HG03066 (cell line): ENCODE results near the gene SLCO3A1.

ENCODE experiments used
- ATAC-seq: cut with Tn5 transposase; IDR thresholded peaks from one replicate; pipeline ENCODE4 v1.9.1; 2021; ENCODE audit warnings: low read depth; ENCODE audit not compliant: unreplicated experiment

The SLCO3A1 gene

DNA sequence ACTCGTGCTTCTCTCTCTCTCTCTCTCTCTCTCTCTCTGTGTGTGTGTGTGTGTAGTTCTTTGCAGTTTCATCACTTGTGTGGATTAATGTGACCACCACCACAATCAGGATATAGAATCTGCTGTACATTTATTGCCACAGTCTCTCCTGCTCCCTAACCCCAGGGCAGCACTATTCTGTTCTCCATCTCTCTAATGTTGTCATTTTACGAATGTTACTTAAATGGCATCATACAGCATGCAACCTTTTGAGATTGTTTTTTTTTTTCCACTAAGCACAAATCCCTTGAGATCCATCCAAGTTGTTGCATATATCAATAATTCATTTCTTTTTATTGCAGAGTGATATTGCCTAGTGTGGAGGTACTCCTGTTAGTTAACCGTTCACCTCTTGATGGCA is 26.9 kb downstream of the SLCO3A1 start:
- ATAC-seq = no peak

DNA sequence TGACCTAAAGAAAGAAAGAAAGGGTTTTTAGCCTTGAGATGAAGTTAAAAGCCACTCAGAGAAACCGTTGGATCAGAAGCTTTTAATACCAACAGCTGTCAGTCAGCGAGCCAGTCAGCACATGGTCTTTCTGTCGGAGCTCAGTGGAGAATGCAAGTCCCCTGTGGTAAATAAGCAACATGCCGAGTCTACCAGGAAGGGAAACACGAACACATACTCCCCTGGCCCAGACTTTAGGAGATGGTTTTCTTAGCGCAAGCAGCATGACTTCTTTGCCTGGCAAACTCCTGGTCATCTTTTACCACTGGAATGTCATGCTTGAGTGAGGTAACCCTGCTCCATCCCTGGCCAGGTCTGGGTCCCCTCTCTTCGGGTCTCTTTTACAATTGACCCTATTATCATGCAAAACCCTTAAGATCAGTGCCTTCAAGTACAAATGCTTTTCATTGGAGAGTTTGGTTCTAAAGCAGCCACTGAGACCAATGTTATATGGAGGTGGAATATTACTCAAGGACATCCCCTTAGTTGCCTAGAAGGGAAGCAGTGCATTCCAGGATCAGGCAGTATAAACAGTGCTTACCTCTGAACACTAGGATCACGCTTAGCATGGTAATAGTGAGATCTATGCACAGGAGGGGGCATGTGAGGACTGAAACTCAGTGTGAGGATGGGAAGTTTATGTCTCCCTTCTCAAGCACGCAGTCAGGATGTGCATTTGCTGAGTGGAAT is 28.2 kb downstream of the SLCO3A1 start:
- ATAC-seq = no peak

DNA sequence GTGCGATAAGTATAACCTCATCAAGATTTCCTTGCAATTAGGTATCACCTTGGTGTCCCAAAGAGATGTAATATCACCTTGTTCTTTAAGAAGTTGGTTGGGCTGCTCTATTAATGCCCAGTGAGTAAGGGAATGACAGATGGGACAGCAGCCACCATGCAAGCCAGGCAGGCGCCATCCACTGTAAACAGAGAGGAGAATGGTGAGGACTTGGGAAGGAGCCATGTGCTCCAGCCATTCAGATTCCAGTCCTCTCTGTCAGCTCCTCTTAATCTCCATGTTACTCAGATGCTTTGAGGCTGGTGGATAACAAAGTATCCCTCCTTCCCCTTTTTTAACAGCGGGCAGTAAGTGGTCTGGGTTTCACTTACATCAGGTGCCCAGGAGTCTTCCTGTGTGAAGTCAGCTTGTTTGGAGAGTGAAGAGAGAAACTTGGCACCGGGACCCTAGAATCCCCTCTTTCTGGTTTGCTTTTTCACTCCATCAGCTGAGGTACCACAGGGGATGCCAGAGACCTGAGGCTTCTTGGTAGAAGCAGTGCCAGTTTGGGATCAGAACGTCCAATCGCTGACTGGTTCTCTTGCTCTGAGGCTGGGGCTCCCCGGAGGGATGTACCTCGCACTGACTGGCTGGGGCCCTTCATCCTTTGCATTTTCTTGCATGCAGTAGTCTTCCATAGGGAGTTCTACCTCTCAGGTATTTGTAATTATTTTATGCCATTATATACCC is 29.5 kb downstream of the SLCO3A1 start:
- ATAC-seq = no peak

DNA sequence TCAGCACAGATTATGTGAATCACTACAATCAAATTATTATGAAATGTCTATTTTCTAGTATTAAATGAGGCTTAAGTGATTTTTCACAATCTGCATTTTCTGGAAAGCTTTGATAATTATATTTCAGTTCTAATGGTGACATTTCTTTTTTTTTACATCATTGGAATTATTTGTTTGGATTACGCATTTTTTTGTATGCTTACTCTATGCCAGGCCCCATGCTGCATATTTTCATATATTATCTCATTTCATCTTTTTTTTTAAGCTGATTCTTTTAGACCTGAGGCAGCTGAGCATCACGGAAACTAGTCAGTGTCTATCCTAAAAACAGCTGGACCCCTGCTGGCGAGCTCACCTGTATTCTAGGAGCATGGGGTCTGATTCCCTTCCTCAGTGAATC is 31.1 kb downstream of the SLCO3A1 start:
- no peak for ATAC-seq

DNA sequence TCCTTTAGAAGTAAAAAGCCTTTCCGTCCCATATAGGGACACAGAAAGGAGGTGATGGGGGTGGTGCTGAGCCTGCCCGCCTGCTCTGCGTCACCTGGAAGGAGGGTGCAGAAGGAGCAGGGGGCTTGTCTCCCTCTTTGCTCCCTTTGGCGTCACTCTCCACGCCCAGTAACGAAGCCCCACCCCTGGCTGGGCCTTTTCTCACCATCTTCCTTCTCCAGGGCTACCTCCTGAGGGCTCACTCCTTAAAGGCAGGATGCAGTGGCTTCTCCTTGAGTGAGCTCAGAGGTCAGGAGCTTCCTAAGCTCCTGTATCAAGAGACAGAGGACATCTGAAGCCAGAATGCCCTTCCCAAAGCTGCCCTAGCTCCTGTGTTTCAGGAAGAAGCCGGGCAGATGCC is 31.5 kb downstream of the SLCO3A1 start:
- no peak for ATAC-seq

DNA sequence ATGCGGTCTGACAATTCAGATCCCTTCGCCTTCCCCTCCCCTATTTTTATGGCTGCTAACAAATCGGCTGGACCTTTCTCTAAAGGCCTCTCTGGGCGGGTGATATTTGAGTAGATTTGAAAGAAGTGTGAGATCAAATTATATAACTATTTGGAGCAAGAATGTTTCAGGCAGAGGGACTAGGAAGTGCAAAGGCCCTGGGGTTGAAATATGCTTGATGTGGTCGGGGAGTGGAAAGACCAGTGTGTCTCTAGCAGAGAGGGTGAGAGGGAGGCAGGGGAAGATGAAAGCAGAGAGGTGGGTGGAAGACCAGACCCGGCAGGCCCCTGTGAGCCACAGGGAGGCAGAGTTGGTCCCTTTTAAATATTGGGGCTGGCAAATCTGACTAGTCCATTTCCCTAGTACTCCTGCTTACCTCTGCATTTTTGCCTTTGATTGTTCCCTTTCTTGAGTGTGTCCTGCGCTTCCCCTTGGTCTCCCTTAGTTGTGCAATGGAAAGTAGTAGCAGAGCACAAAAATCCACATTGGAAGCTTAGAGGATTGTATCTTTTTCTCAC is 32.3 kb downstream of the SLCO3A1 start:
- ATAC-seq = no peak

DNA sequence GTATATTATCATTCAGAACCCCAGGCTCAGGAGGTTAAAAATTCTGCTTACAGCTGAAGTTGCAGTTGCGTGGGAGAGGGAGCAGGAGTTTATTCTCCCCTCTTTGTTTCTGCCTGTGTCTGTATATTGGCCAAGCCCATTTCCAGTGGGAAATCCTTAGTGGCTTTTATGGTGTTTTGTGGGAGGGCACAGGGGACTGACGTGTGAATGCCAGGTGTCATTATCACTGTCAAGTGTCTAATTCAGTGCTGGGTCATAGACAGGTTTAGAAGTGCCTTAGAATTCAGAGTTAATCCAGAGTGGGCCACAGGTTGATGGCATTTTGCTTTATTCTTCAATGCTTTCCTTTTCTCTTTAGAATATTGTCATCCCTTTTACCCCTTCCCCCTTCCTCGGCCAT is 33.4 kb downstream of the SLCO3A1 start:
- ATAC-seq = no peak

DNA sequence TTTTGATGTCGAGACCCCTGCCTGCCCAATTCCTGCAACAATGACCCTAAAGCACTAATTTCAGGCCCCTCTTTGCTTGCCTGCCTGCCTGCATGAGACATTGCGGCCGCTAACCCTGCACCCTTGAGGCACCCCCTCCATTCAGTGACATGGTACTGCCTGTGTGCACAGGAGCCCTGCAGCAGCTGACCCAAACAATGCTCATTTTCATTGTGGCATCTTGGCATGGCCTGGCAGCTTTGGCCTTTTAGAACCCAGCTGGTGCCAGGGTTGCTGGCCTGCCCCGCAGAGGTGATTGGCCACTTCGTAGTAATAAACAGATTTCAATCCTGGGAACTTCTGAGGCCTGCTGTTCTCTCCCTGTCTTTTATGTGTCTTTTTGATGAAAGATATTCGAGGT is 33.8 kb downstream of the SLCO3A1 start:
- no peak for ATAC-seq

DNA sequence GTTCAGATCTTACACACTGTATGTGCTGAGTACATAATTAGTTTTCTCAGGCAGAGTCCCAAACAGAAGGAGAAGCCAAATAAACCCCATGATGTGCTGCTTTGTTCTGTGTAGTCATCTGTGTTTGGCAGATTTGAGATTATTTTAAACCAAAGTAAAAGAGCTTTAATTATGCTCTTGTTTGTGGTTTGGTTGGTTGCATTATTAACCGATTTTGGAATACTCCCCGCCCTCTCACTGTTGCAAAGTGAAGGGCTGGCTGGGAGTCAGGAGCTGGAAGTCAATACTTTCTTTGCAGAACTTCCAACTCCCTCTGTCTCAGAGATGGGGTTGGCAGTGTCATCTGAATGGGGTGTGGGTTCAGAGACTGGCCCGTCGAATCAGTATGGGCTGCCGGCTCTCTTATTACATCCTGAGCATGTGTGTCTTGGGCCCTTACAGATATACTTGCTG is 34.4 kb downstream of the SLCO3A1 start:
- no peak for ATAC-seq

DNA sequence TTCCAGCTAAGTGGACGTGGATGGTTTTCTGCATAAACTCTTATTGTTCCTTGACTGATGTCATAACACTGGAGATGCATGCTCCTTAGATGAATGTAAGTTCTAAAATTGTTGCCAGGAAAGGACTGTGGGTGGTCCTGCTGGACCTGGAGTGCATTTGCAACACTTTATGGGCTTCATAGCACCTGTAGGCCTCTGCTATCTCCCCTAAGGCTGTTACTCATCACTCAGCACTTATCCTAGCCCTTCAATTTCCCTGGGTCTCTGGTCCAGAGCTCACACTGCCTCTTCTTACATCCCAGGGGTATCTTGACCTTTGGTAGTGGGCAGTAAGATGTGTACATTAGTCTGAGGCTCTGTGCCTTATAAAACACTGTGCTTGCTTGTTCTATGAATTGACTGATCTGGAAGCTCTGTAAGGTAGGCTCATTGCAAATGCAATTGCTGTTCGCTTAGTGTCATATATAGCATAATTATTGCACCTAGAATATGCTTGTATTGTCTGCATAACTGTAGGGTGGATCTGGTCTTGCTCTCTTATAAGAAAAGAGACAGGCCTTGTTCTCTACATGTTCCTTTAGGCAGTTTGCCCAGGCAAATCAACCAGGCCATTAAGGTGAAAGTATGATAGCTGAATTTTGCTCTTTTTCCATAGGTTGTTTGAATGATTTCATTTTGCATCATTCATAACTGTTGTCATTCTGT is 35.8 kb downstream of the SLCO3A1 start:
- no peak for ATAC-seq

DNA sequence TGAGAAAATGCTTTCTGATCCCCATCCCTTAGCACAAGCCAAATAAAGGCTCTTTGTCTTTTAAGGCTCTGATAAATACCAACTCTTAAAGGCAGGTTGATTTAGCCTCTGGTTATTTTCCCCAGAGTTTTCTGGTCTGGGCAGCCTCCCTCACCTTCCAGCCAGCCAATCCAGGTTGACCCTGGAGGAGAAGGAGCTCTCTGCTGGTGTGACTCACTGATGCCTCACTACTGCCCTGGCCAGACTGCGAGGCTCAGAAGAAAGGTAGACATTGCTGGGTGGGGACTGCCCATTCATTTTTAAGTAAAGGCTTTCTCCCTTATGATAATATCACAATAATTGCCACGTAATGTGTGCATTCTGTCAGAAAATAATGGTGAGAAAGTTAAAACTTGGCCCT is 37.1 kb downstream of the SLCO3A1 start:
- no peak for ATAC-seq

DNA sequence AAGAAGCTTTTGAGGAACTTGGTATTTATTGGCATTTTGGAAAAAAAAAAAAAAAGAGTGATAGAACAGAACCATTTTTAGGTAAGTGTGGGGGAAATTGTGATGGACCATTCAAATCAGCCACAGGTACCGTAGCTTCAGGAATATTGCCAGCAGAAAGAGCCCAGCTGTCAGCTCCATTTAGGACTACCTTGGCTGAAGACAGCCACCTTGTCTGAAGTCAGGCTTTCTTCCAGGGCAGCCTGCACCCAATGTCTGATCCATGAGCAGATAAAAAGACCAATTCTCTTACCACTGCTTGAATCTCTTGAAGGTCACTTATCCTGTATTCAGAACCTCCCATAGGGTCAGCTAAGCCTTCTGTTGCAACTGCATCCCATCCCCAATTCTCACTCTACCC is 37.6 kb downstream of the SLCO3A1 start:
- no peak for ATAC-seq

DNA sequence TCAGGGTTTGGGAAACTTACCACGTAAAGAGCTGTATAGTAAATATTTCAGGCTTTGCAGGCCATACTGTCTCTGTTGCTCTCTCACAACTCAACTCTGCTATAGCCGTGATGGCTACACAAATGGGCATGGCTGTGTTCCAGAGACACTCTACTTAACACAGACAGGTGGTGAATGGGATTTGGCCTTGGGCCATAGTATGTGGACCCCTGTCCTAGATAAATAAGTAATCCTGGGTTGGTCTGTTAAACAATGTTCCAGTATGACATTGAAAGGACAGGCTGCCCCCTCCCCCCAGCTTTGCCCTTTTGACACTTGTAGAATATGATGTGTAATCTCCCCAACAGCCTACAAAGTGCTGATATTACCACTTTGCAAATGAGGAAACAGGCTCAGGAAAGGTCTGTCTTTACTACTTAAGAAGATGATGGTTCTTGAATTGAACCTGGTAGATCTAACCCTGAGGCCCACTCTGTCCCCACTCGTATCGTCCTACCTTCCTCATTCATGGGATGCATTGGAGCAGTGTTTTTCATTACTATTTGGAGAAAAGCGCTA is 38.4 kb downstream of the SLCO3A1 start:
- ATAC-seq = no peak

DNA sequence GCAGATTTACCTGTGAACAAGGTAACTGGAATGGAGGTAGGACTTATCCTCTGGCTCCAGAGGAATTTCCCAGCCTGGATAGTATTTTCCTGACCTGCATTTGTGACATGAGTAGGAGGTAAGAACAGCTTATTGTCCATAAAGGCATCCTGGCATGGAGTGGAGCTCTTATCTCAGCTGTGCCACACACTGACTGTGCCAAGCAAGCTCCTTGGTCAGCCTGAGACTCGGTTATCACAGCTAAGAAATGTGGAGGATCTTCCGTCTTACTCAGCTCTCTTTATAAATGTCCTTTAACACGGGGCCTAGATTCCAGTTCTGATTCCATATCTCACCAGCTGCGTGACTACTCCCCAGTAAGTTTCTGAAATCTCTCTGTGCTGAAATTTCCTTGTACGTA is 38.9 kb downstream of the SLCO3A1 start:
- ATAC-seq = no peak

DNA sequence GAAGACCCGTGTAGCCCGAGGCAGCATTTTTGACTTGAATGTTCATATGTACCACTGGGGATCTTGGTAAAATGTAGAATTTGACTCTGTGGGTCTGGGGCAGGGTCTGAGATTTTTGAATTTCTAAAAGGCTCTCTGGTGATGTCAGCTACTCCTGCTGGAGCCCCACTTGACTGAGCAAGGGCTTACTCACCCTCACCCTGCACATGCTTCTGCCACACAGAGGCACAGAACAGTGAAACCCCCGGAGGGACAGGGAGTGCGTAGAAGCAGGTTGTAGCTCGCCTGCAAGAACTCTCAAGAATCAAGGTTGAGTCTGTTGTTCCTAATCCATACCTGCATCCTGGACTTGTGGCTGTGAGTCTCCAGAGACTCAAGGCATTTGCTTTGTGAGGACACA is 41.1 kb downstream of the SLCO3A1 start:
- ATAC-seq = no peak

DNA sequence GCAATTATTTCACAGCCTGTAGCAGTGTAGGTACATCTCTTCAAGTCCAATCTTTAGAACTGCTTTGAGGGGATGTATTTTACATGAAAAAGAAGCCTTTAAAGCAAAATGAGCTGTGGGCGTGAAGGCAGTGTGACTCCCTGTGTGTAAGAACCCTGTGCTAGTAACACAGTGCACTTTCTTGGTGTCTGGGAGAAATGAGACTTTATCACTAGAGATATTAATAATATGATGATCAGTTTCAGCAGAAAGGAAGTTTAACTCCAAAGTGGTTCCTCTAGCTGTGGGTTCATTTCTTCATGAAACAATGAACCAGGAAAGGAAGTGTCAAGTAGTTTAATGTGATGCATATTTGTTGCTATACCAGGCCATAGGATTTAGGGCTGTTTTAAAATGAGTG is 41.5 kb downstream of the SLCO3A1 start:
- no peak for ATAC-seq

DNA sequence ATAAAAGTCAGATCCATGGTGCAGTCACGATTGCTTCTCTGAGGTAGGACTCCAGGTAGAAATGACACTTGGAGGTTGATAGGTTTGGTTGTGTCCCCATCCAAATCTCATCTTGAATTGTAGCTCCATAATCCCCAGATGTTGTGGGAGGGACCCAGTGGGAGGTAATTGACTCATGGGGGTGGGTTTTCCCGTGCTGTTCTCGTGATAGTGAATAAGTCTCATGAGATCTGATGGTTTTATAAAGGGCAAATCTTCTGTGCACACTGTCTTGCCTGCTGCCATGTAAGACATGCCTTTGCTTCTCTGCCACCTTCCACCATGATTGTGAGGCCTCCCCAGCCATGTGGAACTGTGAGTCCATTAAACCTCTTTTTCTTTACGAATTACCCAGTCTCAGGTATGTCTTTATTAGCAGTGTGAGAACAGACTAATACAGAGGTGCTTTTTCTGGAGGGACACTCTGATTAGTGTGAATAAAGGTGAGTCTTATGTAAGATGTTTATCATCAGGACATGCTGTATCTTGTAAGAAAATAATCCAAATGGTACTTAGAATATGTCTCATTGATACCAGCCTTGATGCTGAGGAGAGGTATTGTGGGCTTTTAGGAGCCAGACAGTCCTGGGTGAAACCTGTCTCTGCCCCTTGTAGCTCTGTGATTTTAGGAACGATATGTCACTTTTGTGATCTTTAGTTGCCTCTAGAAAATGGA is 43.0 kb downstream of the SLCO3A1 start:
- ATAC-seq = no peak

DNA sequence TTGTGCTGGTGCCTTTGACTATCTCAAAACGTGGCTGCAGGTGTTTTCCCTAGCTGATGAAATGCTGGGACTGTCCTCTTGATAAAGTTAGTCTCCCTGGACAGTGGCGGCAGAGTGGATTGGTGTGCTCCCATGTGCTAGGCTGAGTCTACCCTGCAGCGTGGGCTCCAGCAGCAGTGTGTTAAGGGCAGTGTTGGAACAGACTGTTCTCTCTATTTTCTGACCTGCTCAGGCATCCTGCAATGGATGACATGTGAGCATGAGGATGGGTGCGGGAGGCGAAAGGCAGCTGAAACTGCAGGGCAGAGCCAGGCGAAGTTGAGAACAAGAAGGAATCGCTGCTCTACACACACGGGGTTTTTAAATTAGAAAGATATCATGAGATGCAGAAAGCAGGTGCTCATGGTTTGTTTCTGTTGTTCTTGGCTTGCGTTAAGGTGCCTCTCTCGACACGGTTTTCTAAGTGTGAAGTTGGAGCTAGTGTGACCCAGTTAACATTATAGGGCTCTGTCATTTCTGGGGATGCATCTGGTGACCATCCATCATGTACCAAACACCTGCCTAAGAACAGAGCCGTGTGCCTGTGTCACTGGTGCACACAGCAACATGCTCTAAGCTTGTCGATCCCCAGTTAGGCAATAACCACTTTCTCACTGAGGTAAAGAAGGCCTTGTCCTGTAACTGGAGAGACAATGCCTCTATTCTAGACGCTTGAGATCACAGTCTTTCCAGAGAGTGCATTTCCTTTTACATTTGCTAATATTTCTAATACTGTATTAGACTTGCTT is 44.3 kb downstream of the SLCO3A1 start:
- no peak for ATAC-seq

DNA sequence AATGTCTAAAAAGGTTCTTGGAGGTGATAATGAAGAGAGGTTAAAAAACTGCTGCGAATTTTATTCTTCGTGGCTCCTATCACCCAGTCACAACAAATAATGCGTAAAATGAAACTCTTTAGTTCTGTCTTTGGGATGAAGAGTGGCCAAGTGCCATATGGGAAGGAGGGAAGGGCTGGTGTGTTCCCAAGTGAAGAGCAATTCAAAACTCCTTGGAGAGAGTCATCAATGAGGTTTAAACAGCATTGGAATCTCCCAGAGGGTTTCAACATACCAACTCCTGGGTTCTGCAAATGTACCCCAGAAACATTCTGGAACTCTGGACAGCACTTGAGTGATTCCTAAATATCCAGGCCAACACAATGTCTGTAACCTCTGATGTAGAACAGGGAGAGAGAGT is 45.3 kb downstream of the SLCO3A1 start:
- no peak for ATAC-seq

DNA sequence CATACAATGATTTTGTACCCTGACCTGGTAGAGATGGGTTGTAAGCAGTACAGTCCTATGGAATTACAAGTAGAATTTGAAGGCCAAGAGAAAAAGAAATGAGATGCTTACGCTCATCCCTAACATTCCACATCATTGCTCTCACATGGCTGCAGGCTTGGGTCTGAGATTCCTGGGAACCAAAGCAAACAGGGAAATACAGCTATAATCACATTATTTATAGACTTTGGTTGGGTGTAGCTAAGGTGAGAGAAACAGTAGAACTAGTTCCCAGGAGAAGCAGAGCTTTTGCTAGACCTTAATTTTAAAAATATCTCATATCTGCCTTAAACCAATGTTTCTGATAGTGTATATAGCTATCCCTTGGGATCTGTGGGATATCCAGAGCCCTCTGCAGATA is 51.4 kb downstream of the SLCO3A1 start:
- no peak for ATAC-seq
